Activated T-cell treated with anti-CD3 and anti-CD28 coated beads, Interleukin-2, amount 50 U/mL, for 4 hours (primary cell): Measurements from ENCODE around the gene PHIP. TPM values are rescaled to one million over a fixed set of nuclear protein-coding genes. Genes with fewer than 3 reads are reported as not detected.
"Not testable (repeated sequence)": the region's sequence is repeated elsewhere in the genome, so short reads cannot be mapped to it uniquely, and the experiment has no call there.

Experiments used
- ATAC-seq, 2 donors: fragments of 200-7000 bp; cut with Tn5 transposase; one replicate each; pipeline ENCODE4 v1.10.0; 2021
- DNase-seq: peaks from one replicate; pipeline ENCODE4 v3.0.0-alpha.2; 2020
- H3K27me3 Mint-ChIP-seq: one replicate; pipeline ENCODE4 v1.8.0; 2021; ENCODE audit warnings: low read depth, mixed read lengths
- H3K36me3 Mint-ChIP-seq: one replicate; pipeline ENCODE4 v1.8.0; 2022; ENCODE audit warnings: mixed read lengths; ENCODE audit not compliant: insufficient read depth
- H3K4me1 Mint-ChIP-seq: one replicate; pipeline ENCODE4 v1.8.0; 2021; ENCODE audit warnings: low read depth, mixed read lengths
- H3K4me3 Mint-ChIP-seq: one replicate; pipeline ENCODE4 v1.8.0; 2021; ENCODE audit warnings: mild to moderate bottlenecking, moderate library complexity, mixed read lengths
- H3K9me3 Mint-ChIP-seq: one replicate; pipeline ENCODE4 v1.8.0; 2021; ENCODE audit warnings: mixed read lengths
- total RNA-seq, 3 donors: library from RNA; stranded (reverse); gene quantifications; one replicate each; pipeline ENCODE4 v1.2.1, GENCODE V29; 2021

The PHIP gene
- total RNA-seq, 3 donors from 2014 or later = 17.0 to 18.4 (median 17.6) TPM

GRCh38 chr6:78910010-78910409, 168.0 kb downstream of the PHIP start:
- H3K27me3 Mint-ChIP-seq = peaks cover 27% of the 10 kb centered on the region
- peaks cover 15% of the 10 kb centered on the region for H3K4me1 Mint-ChIP-seq
- H3K36me3 Mint-ChIP-seq = peaks cover 10% of the 10 kb centered on the region
- peak overlapping the region; percentile 2 for H3K4me3 Mint-ChIP-seq
- DNase-seq (no peak), ATAC-seq (no peak)
- H3K9me3 Mint-ChIP-seq = no peaks in the 10 kb centered on the region

- peaks cover 27% of the 10 kb centered on the region for H3K27me3 Mint-ChIP-seq
- DNase-seq = no peak
- H3K4me1 Mint-ChIP-seq = peaks cover 15% of the 10 kb centered on the region
- H3K36me3 Mint-ChIP-seq = peaks cover 10% of the 10 kb centered on the region
- ATAC-seq = no peak
- no peak overlapping the region for H3K4me3 Mint-ChIP-seq
- H3K9me3 Mint-ChIP-seq = no peaks in the 10 kb centered on the region
Measured at GRCh38 chr6:78909391-78909790, 168.7 kb downstream of the PHIP start.

GRCh38 chr6:78908621-78909020, 169.4 kb downstream of the PHIP start:
- peaks cover 15% of the 10 kb centered on the region for H3K4me1 Mint-ChIP-seq
- DNase-seq (no peak), ATAC-seq (no peak)
- H3K9me3 Mint-ChIP-seq = no peaks in the 10 kb centered on the region
- H3K4me3 Mint-ChIP-seq = no peak overlapping the region
- H3K27me3 Mint-ChIP-seq = peaks cover 27% of the 10 kb centered on the region
- H3K36me3 Mint-ChIP-seq = peaks cover 11% of the 10 kb centered on the region

GRCh38 chr6:78896227-78896626, 181.8 kb downstream of the PHIP start:
- ATAC-seq (no peak), DNase-seq (no peak)
- H3K4me3 Mint-ChIP-seq = no peak overlapping the region
- no peaks in the 10 kb centered on the region for H3K4me1 Mint-ChIP-seq
- H3K36me3 Mint-ChIP-seq = peaks cover 4% of the 10 kb centered on the region
- no peaks in the 10 kb centered on the region for H3K27me3 Mint-ChIP-seq
- no peaks in the 10 kb centered on the region for H3K9me3 Mint-ChIP-seq

GRCh38 chr6:78889901-78890300, 188.2 kb downstream of the PHIP start:
- DNase-seq, ATAC-seq, H3K9me3 Mint-ChIP-seq, H3K4me1 Mint-ChIP-seq, H3K4me3 Mint-ChIP-seq, H3K27me3 Mint-ChIP-seq: not testable (repeated sequence)
- peaks cover 25% of the 10 kb centered on the region for H3K36me3 Mint-ChIP-seq

Other genes starting within 250 kb of the PHIP start
- gene IRAK1BP1, start 210.7 kb downstream of the PHIP start, total RNA-seq = 1 to 10 TPM; 1.7 to 2.3 (median 2.2) TPM
- 10 to 100 TPM; 18.5 to 24.9 (median 21.4) TPM for gene HMGN3, start 156.4 kb upstream of the PHIP start, total RNA-seq